ENCODE measurements around the gene SNAPC1.

DNA sequence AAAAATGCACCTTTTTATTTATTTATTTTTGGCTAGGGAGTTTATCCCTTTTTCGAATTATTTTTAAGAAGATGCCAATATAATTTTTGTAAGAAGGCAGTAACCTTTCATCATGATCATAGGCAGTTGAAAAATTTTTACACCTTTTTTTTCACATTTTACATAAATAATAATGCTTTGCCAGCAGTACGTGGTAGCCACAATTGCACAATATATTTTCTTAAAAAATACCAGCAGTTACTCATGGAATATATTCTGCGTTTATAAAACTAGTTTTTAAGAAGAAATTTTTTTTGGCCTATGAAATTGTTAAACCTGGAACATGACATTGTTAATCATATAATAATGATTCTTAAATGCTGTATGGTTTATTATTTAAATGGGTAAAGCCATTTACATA lies 14.9 kb upstream of the SNAPC1 start:
- no peak for TF ChIP-seq CTCF (IDR thresholded peaks at IDR 0.05; ENCODE audit: insufficient read depth, low read length, poor library complexity, severe bottlenecking)
- TF ChIP-seq EZH2phosphoT487 (conservative IDR thresholded peaks at IDR 0.05; ENCODE audit: low read length), result no peak
